IPS-18a (cell line): ENCODE data around the gene TXN2.
"Not testable (repeated sequence)": the region's sequence is repeated elsewhere in the genome, so short reads cannot be mapped to it uniquely, and the experiment has no call there.

Experiments used
- H3K27ac ChIP-seq: one replicate; pipeline ENCODE4 v1.5.1; 2013; ENCODE audit warnings: low read length
- H3K27me3 ChIP-seq: one replicate; pipeline ENCODE4 v1.6.1; 2013; ENCODE audit warnings: mild to moderate bottlenecking, low read length; ENCODE audit not compliant: control insufficient read depth, insufficient read depth
- H3K36me3 ChIP-seq: one replicate; pipeline ENCODE4 v1.6.1; 2013; ENCODE audit warnings: low read depth, low read length; ENCODE audit not compliant: control insufficient read depth
- H3K4me1 ChIP-seq: one replicate; pipeline ENCODE4 v1.6.1; 2013; ENCODE audit warnings: low read depth, low read length; ENCODE audit not compliant: control insufficient read depth
- H3K4me3 ChIP-seq: one replicate; pipeline ENCODE4 v1.5.1; 2013; ENCODE audit warnings: low read length
- H3K9ac ChIP-seq: one replicate; pipeline ENCODE4 v1.6.1; 2013; ENCODE audit warnings: mild to moderate bottlenecking, low read length, moderate library complexity
- H3K9me3 ChIP-seq: one replicate; pipeline ENCODE4 v1.6.1; 2013; ENCODE audit warnings: low read depth, low read length; ENCODE audit not compliant: control insufficient read depth

The TXN2 gene, protein sequence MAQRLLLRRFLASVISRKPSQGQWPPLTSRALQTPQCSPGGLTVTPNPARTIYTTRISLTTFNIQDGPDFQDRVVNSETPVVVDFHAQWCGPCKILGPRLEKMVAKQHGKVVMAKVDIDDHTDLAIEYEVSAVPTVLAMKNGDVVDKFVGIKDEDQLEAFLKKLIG

GRCh38 chr22:36481393-36482168 is at the start of gene TXN2:
Gene TXN2 (minus strand): TSS chr22:36481640. CDS start chr22:36480837, 803 bp downstream.
- H3K9me3 ChIP-seq = no peaks in the 10 kb centered on the region

DNA sequence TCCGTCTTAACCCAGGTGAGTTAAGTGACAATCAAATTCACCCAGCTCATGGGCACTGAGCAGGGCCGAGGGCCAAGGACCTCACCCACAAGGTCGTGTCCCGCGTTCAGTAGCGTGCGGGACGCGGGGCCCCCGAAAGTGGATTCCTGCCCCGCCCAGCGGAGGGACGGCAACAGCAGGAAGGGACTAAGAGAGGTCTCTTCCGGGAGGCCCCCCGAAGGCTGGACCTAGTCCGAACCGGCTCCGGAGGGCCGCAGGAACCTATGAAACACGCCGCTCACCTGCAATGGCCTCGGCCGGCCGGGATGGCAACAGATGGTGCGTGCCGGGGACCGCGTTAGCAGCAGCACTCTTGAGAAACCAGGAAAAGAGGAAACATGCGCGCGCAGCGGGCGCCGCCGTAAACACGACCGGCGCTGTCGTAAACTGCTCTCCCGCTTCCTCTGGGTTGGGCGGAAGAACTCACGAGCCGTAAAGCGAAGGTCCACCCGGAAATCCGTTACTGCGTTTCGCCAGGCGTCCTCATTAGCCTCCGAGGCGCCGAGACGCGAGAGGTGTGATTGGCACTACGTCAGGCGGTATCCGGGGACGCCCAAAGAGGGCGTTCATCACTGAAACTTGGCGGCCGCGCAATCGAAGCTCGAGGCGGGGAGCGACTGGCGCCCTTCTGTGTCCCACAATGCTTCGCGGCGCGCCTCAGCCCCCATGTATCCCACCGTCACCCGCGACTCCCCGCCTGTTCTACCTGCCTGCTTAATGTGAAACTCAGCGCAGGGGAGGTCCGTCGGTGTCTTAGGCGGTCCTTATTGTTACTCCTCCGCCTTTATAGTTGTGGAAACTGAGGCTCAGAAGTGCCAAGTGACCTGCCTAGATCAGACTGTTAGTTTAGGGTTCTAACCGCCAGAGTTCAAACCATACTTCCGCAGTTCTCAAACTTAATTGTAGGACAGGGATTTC is 47.6 kb upstream of the TXN2 start, which contains the start of gene EIF3D:
EIF3D (minus strand) TSS at position 372 of the 957 bp plus-strand sequence. CDS start 3,045 bp downstream, outside the sequence.
- peak within 1 kb of the TSS; percentile 94 for H3K9ac ChIP-seq
- H3K9me3 ChIP-seq = no peaks in the 10 kb centered on the region
- H3K4me1 ChIP-seq = peaks cover 8% of the 10 kb centered on the region
- H3K27ac ChIP-seq = peak within 1 kb of the TSS; percentile 47
- H3K27me3 ChIP-seq = no peaks in the 10 kb centered on the region
- H3K36me3 ChIP-seq = peaks cover 28% of the 10 kb centered on the region
- H3K4me3 ChIP-seq = peak within 1 kb of the TSS; percentile 94

More at GRCh38 chr22:36481393-36482168, at the start of gene TXN2:
- Histone ChIP-seq H3K27me3 (peaks cover 12% of the 10 kb centered on the region), H3K36me3 (peaks cover 4% of the 10 kb centered on the region), H3K4me3 (peak within 1 kb of the TSS; percentile 96), H3K4me1 (peaks cover 8% of the 10 kb centered on the region), H3K27ac (peak within 1 kb of the TSS; percentile 87), H3K9ac (peak within 1 kb of the TSS; percentile 85)

DNA sequence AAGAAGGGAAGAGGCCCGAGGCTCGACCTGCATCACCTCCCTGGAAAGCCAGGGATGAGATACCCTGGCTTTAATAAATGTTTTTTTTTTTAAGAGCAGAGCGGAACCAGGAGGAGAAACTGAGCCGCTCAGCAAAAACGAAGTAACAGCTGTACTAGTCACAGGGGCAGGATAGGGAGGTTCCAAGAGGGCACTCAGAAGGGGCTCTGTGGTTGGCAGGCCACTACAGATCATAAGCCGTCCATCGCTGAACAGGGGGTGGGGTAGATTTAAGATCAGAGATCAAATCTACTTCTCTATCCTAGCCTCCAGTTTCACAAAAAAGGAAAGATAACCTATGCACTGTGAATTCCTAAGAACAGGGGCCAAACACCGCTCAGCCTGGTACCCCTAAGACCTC is 46.9 kb upstream of the TXN2 start:
- H3K36me3 ChIP-seq = peaks cover 36% of the 10 kb centered on the region
- no peaks in the 10 kb centered on the region for H3K9me3 ChIP-seq
- H3K9ac ChIP-seq = peak overlapping the region; percentile 94
- peaks cover 8% of the 10 kb centered on the region for H3K4me1 ChIP-seq
- H3K27me3 ChIP-seq = no peaks in the 10 kb centered on the region
- peak overlapping the region; percentile 47 for H3K27ac ChIP-seq
- H3K4me3 ChIP-seq = peak overlapping the region; percentile 94

GRCh38 chr22:36522662-36523061 is 41.2 kb upstream of the TXN2 start:
- no peak overlapping the region for H3K9ac ChIP-seq
- H3K4me1 ChIP-seq = no peaks in the 10 kb centered on the region
- H3K27me3 ChIP-seq = no peaks in the 10 kb centered on the region
- no peak overlapping the region for H3K27ac ChIP-seq
- no peaks in the 10 kb centered on the region for H3K9me3 ChIP-seq
- no peak overlapping the region for H3K4me3 ChIP-seq
- H3K36me3 ChIP-seq = peaks cover 90% of the 10 kb centered on the region

DNA sequence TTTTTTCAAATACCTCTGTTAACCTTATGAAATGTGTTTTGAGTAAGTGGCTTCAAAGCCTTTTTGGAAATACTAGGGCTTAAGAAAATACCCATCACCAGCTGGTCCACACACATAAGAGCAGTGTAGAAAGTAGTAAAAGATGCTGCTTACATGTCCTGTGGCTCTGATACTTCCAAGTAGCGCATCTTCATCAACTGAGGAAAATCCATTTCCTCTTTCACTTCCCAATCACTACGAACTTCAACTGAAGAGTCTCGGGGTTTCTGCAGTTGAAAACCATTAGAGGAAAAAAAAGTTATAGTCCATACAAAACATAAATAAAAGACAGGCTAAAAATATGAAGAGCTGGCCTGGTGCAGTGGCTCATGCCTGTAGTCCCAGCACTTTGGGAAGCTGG is 39.0 kb upstream of the TXN2 start:
- Histone ChIP-seq H3K4me1 (no peaks in the 10 kb centered on the region), H3K36me3 (peaks cover 98% of the 10 kb centered on the region), H3K27ac (no peak overlapping the region), H3K4me3 (no peak overlapping the region), H3K9ac (no peak overlapping the region), H3K9me3 (no peaks in the 10 kb centered on the region), H3K27me3 (no peaks in the 10 kb centered on the region)

GRCh38 chr22:36519906-36520305 is 38.5 kb upstream of the TXN2 start:
- not testable (repeated sequence) for H3K27me3 ChIP-seq, H3K27ac ChIP-seq, H3K9me3 ChIP-seq, H3K9ac ChIP-seq, H3K4me1 ChIP-seq, H3K4me3 ChIP-seq
- H3K36me3 ChIP-seq = peaks cover 96% of the 10 kb centered on the region

GRCh38 chr22:36514766-36515165 is 33.3 kb upstream of the TXN2 start:
- no peaks in the 10 kb centered on the region for H3K27me3 ChIP-seq
- H3K9me3 ChIP-seq = no peaks in the 10 kb centered on the region
- H3K36me3 ChIP-seq = peaks cover 88% of the 10 kb centered on the region
- H3K27ac ChIP-seq = no peak overlapping the region
- H3K4me3 ChIP-seq = no peak overlapping the region
- no peaks in the 10 kb centered on the region for H3K4me1 ChIP-seq
- no peak overlapping the region for H3K9ac ChIP-seq

GRCh38 chr22:36512991-36513390 is 31.6 kb upstream of the TXN2 start:
- Histone ChIP-seq H3K9me3 (no peaks in the 10 kb centered on the region), H3K4me1 (no peaks in the 10 kb centered on the region), H3K27ac (no peak overlapping the region), H3K4me3 (no peak overlapping the region), H3K9ac (no peak overlapping the region), H3K36me3 (peaks cover 70% of the 10 kb centered on the region), H3K27me3 (no peaks in the 10 kb centered on the region)

GRCh38 chr22:36512333-36512732 is 30.9 kb upstream of the TXN2 start:
- Histone ChIP-seq H3K4me1 (no peaks in the 10 kb centered on the region), H3K27me3 (peaks cover 5% of the 10 kb centered on the region), H3K36me3 (peaks cover 65% of the 10 kb centered on the region), H3K9ac (no peak overlapping the region), H3K9me3 (no peaks in the 10 kb centered on the region), H3K27ac (no peak overlapping the region), H3K4me3 (no peak overlapping the region)

GRCh38 chr22:36510966-36511881 is 29.8 kb upstream of the TXN2 start:
- peaks cover 54% of the 10 kb centered on the region for H3K36me3 ChIP-seq
- peaks cover 7% of the 10 kb centered on the region for H3K27me3 ChIP-seq
- no peaks in the 10 kb centered on the region for H3K4me1 ChIP-seq
- no peak overlapping the region for H3K9ac ChIP-seq
- H3K27ac ChIP-seq = no peak overlapping the region
- H3K4me3 ChIP-seq = no peak overlapping the region
- no peaks in the 10 kb centered on the region for H3K9me3 ChIP-seq
